ENCODE data around the gene TSPAN31.
A peak's percentile ranks its signal among the peaks of the same experiment; 100 is the strongest.

TSPAN31 gene

DNA sequence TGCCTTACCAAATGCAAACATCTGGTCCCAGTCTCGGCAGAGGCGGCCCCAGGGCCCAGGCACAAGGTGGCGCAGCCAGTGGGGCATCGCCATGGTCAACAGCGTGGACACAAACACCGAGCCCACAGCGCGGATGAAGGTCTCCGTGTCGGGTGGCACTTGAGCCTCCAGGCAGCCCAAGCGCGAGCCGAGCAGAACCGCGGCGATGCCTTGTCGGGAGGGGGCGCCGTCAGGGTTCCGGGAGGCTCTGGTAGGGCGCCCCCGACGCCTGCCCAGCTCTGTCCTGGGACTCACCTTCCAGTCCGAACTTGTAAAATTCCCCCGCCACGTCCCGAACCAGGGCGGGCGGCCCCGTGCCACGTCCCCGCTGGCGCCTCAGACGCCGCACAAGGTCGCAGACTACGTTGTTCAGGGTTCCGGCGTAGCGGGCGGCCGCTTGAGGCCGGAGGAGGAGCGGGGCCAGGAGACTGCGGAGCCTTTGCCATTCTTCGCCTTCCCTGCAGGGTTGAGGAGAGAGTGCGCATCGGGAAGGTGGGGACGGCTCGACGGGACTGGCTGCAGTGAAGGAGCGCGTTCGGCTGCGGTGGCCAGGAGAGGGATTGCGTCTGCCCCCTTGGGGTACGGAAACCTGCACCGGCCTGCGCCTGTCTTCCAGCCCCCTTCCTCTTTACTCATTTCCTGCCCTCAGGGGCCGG is 20.3 kb downstream of the TSPAN31 start (continued):
- TF ChIP-seq, protein P1, sequence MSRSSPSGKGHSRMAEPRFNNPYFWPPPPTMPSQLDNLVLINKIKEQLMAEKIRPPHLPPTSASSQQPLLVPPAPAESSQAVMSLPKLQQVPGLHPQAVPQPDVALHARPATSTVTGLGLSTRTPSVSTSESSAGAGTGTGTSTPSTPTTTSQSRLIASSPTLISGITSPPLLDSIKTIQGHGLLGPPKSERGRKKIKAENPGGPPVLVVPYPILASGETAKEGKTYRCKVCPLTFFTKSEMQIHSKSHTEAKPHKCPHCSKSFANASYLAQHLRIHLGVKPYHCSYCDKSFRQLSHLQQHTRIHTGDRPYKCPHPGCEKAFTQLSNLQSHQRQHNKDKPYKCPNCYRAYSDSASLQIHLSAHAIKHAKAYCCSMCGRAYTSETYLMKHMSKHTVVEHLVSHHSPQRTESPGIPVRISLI (tag by site-specific recombination; IDR thresholded peaks at IDR 0.05) = no peak
- peak; percentile 18; the same call in 1 of the 2 replicates for TF ChIP-seq GLIS2 (tag by site-specific recombination; IDR thresholded peaks at IDR 0.05)
- no peak for TF ChIP-seq ZNF223 (tag by site-specific recombination; IDR thresholded peaks at IDR 0.05)
- TF ChIP-seq ZNF132 (tag by site-specific recombination; IDR thresholded peaks at IDR 0.05; ENCODE audit: borderline replicate concordance) = no peak
- no peak for TF ChIP-seq ZNF133 (tag by site-specific recombination; IDR thresholded peaks at IDR 0.05)
- TF ChIP-seq ZNF146 (tag by site-specific recombination; IDR thresholded peaks at IDR 0.05) = no peak
- no peak for TF ChIP-seq SETDB1 (IDR thresholded peaks at IDR 0.05; ENCODE audit: insufficient read length, low read length)
- TF ChIP-seq, protein P2, sequence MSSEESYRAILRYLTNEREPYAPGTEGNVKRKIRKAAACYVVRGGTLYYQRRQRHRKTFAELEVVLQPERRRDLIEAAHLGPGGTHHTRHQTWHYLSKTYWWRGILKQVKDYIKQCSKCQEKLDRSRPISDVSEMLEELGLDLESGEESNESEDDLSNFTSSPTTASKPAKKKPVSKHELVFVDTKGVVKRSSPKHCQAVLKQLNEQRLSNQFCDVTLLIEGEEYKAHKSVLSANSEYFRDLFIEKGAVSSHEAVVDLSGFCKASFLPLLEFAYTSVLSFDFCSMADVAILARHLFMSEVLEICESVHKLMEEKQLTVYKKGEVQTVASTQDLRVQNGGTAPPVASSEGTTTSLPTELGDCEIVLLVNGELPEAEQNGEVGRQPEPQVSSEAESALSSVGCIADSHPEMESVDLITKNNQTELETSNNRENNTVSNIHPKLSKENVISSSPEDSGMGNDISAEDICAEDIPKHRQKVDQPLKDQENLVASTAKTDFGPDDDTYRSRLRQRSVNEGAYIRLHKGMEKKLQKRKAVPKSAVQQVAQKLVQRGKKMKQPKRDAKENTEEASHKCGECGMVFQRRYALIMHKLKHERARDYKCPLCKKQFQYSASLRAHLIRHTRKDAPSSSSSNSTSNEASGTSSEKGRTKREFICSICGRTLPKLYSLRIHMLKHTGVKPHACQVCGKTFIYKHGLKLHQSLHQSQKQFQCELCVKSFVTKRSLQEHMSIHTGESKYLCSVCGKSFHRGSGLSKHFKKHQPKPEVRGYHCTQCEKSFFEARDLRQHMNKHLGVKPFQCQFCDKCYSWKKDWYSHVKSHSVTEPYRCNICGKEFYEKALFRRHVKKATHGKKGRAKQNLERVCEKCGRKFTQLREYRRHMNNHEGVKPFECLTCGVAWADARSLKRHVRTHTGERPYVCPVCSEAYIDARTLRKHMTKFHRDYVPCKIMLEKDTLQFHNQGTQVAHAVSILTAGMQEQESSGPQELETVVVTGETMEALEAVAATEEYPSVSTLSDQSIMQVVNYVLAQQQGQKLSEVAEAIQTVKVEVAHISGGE (tag by site-specific recombination; conservative IDR thresholded peaks at IDR 0.05; ENCODE audit: low read depth) = peak; percentile 12; the same call in 1 of the 2 replicates
- peak; percentile 79 for TF ChIP-seq ZBTB8A (tag by site-specific recombination; IDR thresholded peaks at IDR 0.05)
- TF ChIP-seq, protein P3, sequence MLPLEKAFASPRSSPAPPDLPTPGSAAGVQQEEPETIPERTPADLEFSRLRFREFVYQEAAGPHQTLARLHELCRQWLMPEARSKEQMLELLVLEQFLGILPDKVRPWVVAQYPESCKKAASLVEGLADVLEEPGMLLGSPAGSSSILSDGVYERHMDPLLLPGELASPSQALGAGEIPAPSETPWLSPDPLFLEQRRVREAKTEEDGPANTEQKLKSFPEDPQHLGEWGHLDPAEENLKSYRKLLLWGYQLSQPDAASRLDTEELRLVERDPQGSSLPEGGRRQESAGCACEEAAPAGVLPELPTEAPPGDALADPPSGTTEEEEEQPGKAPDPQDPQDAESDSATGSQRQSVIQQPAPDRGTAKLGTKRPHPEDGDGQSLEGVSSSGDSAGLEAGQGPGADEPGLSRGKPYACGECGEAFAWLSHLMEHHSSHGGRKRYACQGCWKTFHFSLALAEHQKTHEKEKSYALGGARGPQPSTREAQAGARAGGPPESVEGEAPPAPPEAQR (tag by site-specific recombination; IDR thresholded peaks at IDR 0.05) = no peak
- no peak for TF ChIP-seq HOXD13 (CRISPR knock-in tag; IDR thresholded peaks at IDR 0.05; ENCODE audit: borderline replicate concordance)

DNA sequence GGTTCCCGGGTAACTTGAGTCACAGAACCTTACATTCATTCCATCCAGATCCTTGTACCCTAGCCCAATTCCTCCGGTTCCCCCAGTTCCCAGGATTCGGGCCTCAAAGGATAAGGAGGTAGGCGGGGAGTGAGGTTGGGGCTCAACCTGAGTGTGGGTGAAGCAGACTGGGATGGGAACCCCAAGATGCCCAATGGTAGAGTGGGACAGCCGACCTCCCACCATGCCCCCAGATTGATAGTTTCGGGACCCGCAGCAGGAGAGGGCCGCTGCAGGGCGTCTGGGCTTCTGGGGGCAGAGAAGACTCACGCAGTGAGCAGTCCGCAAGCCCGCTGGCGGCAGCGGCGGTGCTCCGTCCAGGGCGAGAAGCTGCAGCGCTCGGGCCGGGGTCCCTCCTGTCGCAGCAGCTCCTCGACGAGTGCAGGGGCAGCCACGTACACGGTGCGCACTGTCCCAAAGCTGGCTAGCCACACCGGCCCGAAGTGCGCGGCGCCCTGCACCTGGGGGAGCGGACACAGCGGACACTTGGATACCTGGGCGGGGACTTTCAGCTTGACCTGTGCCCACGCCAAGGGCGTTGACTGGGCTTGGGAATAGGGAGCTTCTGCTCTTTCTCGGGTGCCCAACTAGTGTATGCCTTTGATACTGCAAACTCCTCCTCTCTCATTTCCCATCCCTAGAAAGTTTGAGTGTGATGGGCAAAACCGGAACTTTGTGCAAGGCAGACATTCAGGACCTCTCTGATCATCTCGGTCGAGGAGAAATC is 21.0 kb downstream of the TSPAN31 start:
- H3K36me3 ChIP-seq (ENCODE audit: control insufficient read depth in 2 of 2, insufficient read depth in 1 of 2, low read length in 2 of 2) = peaks cover 0 to 35% of the 10 kb centered on the region in 2 experiments; a peak in 2 of 3 replicates
- TF ChIP-seq, protein P4, sequence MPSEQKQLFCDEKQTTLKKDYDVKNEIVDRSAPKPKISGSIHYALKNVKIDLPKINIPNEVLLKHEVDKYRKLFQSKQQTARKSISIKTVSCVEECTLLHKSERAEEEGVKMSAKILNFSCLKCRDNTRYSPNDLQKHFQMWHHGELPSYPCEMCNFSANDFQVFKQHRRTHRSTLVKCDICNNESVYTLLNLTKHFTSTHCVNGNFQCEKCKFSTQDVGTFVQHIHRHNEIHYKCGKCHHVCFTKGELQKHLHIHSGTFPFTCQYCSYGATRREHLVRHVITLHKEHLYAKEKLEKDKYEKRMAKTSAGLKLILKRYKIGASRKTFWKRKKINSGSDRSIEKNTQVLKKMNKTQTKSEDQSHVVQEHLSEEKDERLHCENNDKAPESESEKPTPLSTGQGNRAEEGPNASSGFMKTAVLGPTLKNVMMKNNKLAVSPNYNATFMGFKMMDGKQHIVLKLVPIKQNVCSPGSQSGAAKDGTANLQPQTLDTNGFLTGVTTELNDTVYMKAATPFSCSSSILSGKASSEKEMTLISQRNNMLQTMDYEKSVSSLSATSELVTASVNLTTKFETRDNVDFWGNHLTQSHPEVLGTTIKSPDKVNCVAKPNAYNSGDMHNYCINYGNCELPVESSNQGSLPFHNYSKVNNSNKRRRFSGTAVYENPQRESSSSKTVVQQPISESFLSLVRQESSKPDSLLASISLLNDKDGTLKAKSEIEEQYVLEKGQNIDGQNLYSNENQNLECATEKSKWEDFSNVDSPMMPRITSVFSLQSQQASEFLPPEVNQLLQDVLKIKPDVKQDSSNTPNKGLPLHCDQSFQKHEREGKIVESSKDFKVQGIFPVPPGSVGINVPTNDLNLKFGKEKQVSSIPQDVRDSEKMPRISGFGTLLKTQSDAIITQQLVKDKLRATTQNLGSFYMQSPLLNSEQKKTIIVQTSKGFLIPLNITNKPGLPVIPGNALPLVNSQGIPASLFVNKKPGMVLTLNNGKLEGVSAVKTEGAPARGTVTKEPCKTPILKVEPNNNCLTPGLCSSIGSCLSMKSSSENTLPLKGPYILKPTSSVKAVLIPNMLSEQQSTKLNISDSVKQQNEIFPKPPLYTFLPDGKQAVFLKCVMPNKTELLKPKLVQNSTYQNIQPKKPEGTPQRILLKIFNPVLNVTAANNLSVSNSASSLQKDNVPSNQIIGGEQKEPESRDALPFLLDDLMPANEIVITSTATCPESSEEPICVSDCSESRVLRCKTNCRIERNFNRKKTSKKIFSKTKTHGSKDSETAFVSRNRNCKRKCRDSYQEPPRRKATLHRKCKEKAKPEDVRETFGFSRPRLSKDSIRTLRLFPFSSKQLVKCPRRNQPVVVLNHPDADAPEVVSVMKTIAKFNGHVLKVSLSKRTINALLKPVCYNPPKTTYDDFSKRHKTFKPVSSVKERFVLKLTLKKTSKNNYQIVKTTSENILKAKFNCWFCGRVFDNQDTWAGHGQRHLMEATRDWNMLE (tag by site-specific recombination; conservative IDR thresholded peaks at IDR 0.05; ENCODE audit: low read depth) = no peak
- no peak for TF ChIP-seq ZNF157 (tag by site-specific recombination; IDR thresholded peaks at IDR 0.05)
- peak; percentile 60 for TF ChIP-seq ZIC2 (tag by site-specific recombination; IDR thresholded peaks at IDR 0.05)
- TF ChIP-seq GLIS2 (tag by site-specific recombination; IDR thresholded peaks at IDR 0.05) = peak; percentile 62
- TF ChIP-seq, protein P5, sequence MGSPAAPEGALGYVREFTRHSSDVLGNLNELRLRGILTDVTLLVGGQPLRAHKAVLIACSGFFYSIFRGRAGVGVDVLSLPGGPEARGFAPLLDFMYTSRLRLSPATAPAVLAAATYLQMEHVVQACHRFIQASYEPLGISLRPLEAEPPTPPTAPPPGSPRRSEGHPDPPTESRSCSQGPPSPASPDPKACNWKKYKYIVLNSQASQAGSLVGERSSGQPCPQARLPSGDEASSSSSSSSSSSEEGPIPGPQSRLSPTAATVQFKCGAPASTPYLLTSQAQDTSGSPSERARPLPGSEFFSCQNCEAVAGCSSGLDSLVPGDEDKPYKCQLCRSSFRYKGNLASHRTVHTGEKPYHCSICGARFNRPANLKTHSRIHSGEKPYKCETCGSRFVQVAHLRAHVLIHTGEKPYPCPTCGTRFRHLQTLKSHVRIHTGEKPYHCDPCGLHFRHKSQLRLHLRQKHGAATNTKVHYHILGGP (tag by site-specific recombination; IDR thresholded peaks at IDR 0.05) = no peak
- TF ChIP-seq ZBTB8A (tag by site-specific recombination; IDR thresholded peaks at IDR 0.05) = no peak; the same call in 1 of the 2 replicates
- TF ChIP-seq GLIS1 (tag by site-specific recombination; IDR thresholded peaks at IDR 0.05) = peak; percentile 69

More for the DNA sequence above, 21.0 kb downstream of the TSPAN31 start:
- no peaks in the 10 kb centered on the region for H3K9me3 ChIP-seq (ENCODE audit: control insufficient read depth, insufficient read depth, low read depth, low read length)
- ChIA-PET CTCF (interaction anchor here (0.5 to 3.8 kb wide), 8 partner anchors 10 to 173 kb away, joined by 3 to 26 read pairs (median 4); partner anchors contain the start of genes MARCHF9 and TSFM), POLR2A (interaction anchor here (0.7 to 2.5 kb wide), 6 partner anchors 9 to 128 kb away, joined by 3 to 8 read pairs (median 4); partner anchors contain the start of genes CDK4 and TSPAN31)
- H3K27ac ChIP-seq (ENCODE audit: extremely low read depth, low read depth, low read length) = no peak overlapping the region
- H3K4me1 ChIP-seq (ENCODE audit: control insufficient read depth, insufficient read depth, low read length) = peaks cover 15% of the 10 kb centered on the region
- H3K4me3 ChIP-seq (ENCODE audit: low read depth, low read length) = peak overlapping the region; percentile 24
